Lower lobe of right lung (tissue), 2 donors: ENCODE data around the gene PDCD10. TPM values are rescaled to one million over a fixed set of nuclear protein-coding genes. Genes with fewer than 3 reads are reported as not detected.

ENCODE experiments used
- ATAC-seq, 2 donors: fragments of 200-7000 bp; cut with Tn5 transposase; one replicate each; pipeline ENCODE4 v1.9.1; 2020 to 2022; ENCODE audit warnings: mild to moderate bottlenecking in 2 of 2, moderate library complexity in 2 of 2
- DNase-seq: peaks from one replicate; pipeline ENCODE4 v3.0.0-alpha.2; 2020
- H3K27ac ChIP-seq: fragments of 200-600 bp; one replicate; pipeline ENCODE4 v1.8.0; 2022
- H3K27me3 ChIP-seq: fragments of 200-600 bp; one replicate; pipeline ENCODE4 v1.8.0; 2022; ENCODE audit warnings: low read depth
- H3K36me3 ChIP-seq: fragments of 200-600 bp; one replicate; pipeline ENCODE4 v1.8.0; 2022; ENCODE audit warnings: mild to moderate bottlenecking
- H3K4me1 ChIP-seq: fragments of 200-600 bp; one replicate; pipeline ENCODE4 v1.8.0; 2022
- H3K4me3 ChIP-seq: fragments of 200-600 bp; one replicate; pipeline ENCODE4 v1.8.0; 2022; ENCODE audit warnings: mild to moderate bottlenecking
- H3K9me3 ChIP-seq: fragments of 200-600 bp; one replicate; pipeline ENCODE4 v1.8.0; 2022
- intact Hi-C: fragments of 100-400 bp; cut with DNase I; formaldehyde crosslinking; loops from one replicate; pipeline ENCODE4 v1.11.0; 2022
- total RNA-seq: library from RNA; stranded (reverse); fragmentation: NEBNext Ultra II Directional; extraction: Animal tissue kit (Norgen Biotek cat#: 25700); gene quantifications from one replicate; pipeline ENCODE4 v1.2.1, GENCODE V29; 2021
- TF ChIP-seq, protein P1 (sequence below): fragments of 200-600 bp; IDR thresholded peaks from one replicate; pipeline ENCODE4 v1.8.0; 2022; ENCODE audit warnings: antibody characterized with exemption, mild to moderate bottlenecking
- donor health status: DM: no; HTN: yes; CAD: no; lungs with severe emphysema.

The PDCD10 gene
- total RNA-seq, 1 donor from 2014 or later, result 49.5 TPM

DNA sequence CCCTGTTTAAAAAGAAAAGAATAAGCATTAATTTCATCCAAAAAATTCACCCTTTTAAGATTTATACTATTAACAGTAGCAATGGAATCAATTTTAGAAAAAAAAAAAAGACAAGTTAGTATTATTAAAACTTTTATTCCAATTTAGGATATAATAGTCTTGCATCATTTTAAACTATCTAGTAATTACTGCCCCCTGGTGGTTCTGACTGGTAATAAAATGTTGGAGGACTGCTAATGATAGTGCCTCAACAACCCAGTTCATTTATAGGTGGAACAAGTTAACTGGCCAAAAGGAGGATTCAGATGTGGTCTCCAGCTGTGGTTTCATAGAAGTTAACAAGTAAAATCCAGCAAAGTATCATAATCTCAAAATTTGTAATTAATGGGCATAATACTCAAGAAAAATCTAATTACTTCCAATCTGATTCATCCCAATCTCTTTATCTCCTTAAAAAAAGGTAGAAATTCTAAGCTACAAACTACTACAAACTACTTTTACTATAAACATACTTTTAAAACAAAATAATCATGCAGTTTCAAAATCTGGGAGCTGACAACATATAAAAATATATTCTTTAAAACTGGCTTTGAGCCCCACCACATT is 50.2 kb downstream of the PDCD10 start:
- Histone ChIP-seq H3K9me3 (no peaks in the 10 kb centered on the region), H3K36me3 (peaks cover 68% of the 10 kb centered on the region), H3K27ac (no peak overlapping the region), H3K4me3 (no peak overlapping the region), H3K4me1 (no peaks in the 10 kb centered on the region), H3K27me3 (no peaks in the 10 kb centered on the region)
- TF ChIP-seq, protein P1, sequence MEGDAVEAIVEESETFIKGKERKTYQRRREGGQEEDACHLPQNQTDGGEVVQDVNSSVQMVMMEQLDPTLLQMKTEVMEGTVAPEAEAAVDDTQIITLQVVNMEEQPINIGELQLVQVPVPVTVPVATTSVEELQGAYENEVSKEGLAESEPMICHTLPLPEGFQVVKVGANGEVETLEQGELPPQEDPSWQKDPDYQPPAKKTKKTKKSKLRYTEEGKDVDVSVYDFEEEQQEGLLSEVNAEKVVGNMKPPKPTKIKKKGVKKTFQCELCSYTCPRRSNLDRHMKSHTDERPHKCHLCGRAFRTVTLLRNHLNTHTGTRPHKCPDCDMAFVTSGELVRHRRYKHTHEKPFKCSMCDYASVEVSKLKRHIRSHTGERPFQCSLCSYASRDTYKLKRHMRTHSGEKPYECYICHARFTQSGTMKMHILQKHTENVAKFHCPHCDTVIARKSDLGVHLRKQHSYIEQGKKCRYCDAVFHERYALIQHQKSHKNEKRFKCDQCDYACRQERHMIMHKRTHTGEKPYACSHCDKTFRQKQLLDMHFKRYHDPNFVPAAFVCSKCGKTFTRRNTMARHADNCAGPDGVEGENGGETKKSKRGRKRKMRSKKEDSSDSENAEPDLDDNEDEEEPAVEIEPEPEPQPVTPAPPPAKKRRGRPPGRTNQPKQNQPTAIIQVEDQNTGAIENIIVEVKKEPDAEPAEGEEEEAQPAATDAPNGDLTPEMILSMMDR, result peak; percentile 86
- ATAC-seq, result peak; percentile 64 to 73
- intact Hi-C loops, result no loop called here
- no peak for DNase-seq

DNA sequence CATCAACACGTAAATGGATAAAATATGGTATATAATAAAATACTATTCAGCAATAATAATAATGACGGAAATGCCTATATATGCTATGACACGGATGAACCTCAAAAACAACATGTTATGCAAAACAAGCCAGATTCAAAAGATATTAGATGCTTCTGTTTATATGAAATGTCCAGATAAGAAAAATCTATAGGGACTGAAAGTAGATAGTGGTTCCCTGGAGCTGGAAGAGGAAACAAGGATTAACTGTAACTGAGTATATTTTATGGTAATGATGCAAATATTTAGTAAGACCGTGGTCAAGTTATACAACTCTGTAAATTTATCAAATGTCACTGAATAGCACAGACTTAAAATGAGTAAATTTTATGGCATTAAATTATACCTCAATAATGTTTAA is 55.2 kb downstream of the PDCD10 start:
- intact Hi-C loops, result no loop called here
- Histone ChIP-seq H3K4me1 (no peaks in the 10 kb centered on the region), H3K36me3 (peaks cover 64% of the 10 kb centered on the region), H3K4me3 (no peak overlapping the region), H3K27ac (no peak overlapping the region), H3K9me3 (peaks cover 15% of the 10 kb centered on the region), H3K27me3 (no peaks in the 10 kb centered on the region)
- ATAC-seq (no peak), DNase-seq (no peak)
- TF ChIP-seq, protein P1, result no peak

DNA sequence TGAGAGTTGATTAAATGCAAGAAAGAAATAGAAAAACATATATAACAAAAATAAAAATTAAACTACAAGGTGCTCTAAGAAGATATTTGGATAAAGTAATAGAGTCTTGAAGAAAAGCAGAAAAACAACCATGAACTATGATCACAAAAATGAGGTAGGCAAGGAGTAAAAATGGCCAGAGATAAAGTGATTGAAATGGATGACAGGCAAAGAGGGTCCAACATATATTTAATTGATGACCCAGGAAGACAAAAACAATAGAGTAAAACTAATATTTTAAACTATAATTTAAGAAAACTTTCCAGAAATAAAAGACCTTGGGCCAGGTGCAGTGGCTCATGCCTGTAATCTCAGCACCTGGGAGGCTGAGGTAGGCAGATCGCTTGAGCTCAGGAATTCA is 58.8 kb downstream of the PDCD10 start:
- H3K9me3 ChIP-seq, result peaks cover 15% of the 10 kb centered on the region
- TF ChIP-seq, protein P1, result no peak
- DNase-seq (no peak), ATAC-seq (no peak)
- no peak overlapping the region for H3K4me3 ChIP-seq
- H3K27me3 ChIP-seq, result no peaks in the 10 kb centered on the region
- peaks cover 50% of the 10 kb centered on the region for H3K36me3 ChIP-seq
- intact Hi-C loops, result no loop called here
- H3K4me1 ChIP-seq, result no peaks in the 10 kb centered on the region
- H3K27ac ChIP-seq, result no peak overlapping the region

DNA sequence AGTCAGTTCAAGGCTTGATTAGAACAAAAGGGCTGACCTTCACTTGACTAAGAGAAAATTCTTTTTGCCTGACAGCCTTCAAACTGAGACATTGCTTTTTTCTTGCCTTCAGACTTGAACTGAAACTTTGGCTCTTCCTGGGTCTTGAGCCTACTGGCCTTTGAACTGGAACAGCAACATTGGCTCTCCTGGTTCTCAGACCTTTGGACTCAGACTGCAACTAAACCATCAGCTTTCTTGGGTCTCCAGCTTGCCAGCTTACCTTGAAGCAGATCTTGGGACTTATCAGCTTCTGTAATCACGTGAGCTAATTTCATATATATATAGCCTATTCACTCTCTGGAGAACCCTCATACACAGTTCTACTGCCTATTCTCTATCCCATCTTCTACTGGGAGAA is 61.5 kb downstream of the PDCD10 start:
- H3K4me3 ChIP-seq, result no peak overlapping the region
- TF ChIP-seq, protein P1, result no peak
- no peaks in the 10 kb centered on the region for H3K27me3 ChIP-seq
- intact Hi-C loops, result no loop called here
- H3K36me3 ChIP-seq, result peaks cover 28% of the 10 kb centered on the region
- ATAC-seq (no peak), DNase-seq (no peak)
- no peaks in the 10 kb centered on the region for H3K4me1 ChIP-seq
- H3K9me3 ChIP-seq, result peaks cover 15% of the 10 kb centered on the region
- H3K27ac ChIP-seq, result no peak overlapping the region

DNA sequence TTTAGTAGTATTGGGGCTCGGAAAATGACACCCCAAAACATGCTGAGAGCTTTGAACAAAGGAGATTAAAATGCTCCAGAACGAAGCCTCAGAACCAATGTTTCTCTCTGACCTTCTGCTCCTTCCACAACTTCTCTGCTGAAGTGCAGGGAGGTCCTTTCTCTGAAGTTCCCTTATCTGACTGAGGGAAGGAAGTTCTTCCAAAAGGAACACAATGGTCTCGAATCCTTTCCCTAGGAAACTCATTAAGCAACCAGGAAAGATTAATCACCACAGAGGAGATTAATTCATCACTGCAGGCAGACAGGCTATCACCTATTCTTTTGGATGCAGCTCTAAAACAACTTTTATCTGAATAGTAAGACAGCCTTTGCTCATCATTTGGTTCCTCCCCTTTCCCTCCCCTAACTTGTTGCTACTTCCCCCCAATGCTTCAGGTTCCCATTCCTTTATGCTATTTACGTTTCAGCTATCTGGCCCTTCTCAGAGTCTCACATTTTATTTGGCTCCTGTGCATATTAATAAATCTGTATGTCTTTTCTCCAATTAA is 62.7 kb downstream of the PDCD10 start:
- Histone ChIP-seq H3K36me3 (peaks cover 28% of the 10 kb centered on the region), H3K4me1 (no peaks in the 10 kb centered on the region), H3K27ac (no peak overlapping the region), H3K4me3 (no peak overlapping the region), H3K27me3 (no peaks in the 10 kb centered on the region), H3K9me3 (peaks cover 15% of the 10 kb centered on the region)
- no peak for DNase-seq
- no peak for ATAC-seq
- intact Hi-C loops, result no loop called here
- TF ChIP-seq, protein P1, result no peak
